DMS 273 treated with DMSO at 0.1 percent for 48 hours (cell line): ENCODE data around the gene CPD.

Experiments used
- DNase-seq: peaks from one replicate; lab custom pipeline; 2025; lab: John Stamatoyannopoulos, UW

The CPD gene

GRCh38 chr17:30354701-30355100, 24.0 kb upstream of the CPD start:
- DNase-seq = no peak

GRCh38 chr17:30357476-30357875, 21.3 kb upstream of the CPD start:
- DNase-seq = no peak

GRCh38 chr17:30358055-30358760, 20.5 kb upstream of the CPD start:
- no peak for DNase-seq

- no peak for DNase-seq
Observed at GRCh38 chr17:30360086-30360808, 18.5 kb upstream of the CPD start.

- DNase-seq = no peak
Observed at GRCh38 chr17:30361766-30362279, 16.9 kb upstream of the CPD start.

- no peak for DNase-seq
Observed at GRCh38 chr17:30363715-30364202, 15.0 kb upstream of the CPD start.

GRCh38 chr17:30366536-30366935, 12.2 kb upstream of the CPD start:
- DNase-seq = no peak

GRCh38 chr17:30368912-30369720, 9.6 kb upstream of the CPD start:
- DNase-seq = no peak

- DNase-seq = no peak
Observed at GRCh38 chr17:30369995-30370394, 8.7 kb upstream of the CPD start.

GRCh38 chr17:30372755-30373154, 6.0 kb upstream of the CPD start:
- no peak for DNase-seq

- no peak for DNase-seq
Observed at GRCh38 chr17:30375661-30376060, 3.1 kb upstream of the CPD start.

GRCh38 chr17:30376621-30377452, 1.9 kb upstream of the CPD start:
- no peak for DNase-seq

GRCh38 chr17:30377574-30378240, 1.0 kb upstream of the CPD start:
- DNase-seq = no peak

GRCh38 chr17:30378241-30378824, 394 bp upstream of the CPD start:
- DNase-seq = no peak

GRCh38 chr17:30379303-30379902, 676 bp downstream of the CPD start:
- DNase-seq = no peak

GRCh38 chr17:30379903-30380381, 1.2 kb downstream of the CPD start:
- DNase-seq = no peak

GRCh38 chr17:30380643-30381339, 2.1 kb downstream of the CPD start:
- no peak for DNase-seq

GRCh38 chr17:30381340-30381659, 2.6 kb downstream of the CPD start:
- no peak for DNase-seq

- no peak for DNase-seq
Observed at GRCh38 chr17:30382345-30382744, 3.6 kb downstream of the CPD start.
